ENCODE results near the gene ST6GALNAC3.

Gene ST6GALNAC3

DNA sequence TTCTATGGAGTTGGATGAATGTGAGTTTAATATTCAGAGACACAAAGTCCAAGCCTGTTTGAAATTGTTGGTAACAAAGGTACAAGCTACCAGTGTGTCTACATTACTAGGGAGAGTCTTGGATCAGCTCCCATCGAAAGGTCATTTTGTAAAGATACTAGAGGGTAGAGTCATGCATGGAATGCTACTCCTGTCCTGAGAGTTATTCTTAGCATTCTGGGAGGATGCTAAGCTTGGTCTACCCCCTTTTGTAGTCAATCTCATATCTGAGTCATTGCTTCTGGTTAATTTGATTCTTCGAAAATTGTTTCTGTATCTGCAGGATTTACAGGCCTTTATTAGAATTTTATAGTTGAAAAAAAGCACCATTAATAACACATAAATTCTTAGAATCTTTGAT, 240.2 kb downstream of the ST6GALNAC3 start:
- ChIA-PET POLR2A (no interaction called here), CTCF (interaction anchor here (0.9 kb wide), 1 partner anchor 17 kb away, joined by 4 read pairs; no protein-coding TSS in a partner anchor)
- no peak overlapping the region for H3K4me3 ChIP-seq (ENCODE audit: low read depth, low read length)
- no peak for DNase-seq (ENCODE audit: low read depth, low spot score)
- TF ChIP-seq, protein P1, sequence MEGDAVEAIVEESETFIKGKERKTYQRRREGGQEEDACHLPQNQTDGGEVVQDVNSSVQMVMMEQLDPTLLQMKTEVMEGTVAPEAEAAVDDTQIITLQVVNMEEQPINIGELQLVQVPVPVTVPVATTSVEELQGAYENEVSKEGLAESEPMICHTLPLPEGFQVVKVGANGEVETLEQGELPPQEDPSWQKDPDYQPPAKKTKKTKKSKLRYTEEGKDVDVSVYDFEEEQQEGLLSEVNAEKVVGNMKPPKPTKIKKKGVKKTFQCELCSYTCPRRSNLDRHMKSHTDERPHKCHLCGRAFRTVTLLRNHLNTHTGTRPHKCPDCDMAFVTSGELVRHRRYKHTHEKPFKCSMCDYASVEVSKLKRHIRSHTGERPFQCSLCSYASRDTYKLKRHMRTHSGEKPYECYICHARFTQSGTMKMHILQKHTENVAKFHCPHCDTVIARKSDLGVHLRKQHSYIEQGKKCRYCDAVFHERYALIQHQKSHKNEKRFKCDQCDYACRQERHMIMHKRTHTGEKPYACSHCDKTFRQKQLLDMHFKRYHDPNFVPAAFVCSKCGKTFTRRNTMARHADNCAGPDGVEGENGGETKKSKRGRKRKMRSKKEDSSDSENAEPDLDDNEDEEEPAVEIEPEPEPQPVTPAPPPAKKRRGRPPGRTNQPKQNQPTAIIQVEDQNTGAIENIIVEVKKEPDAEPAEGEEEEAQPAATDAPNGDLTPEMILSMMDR (IDR thresholded peaks at IDR 0.05; ENCODE audit: insufficient read depth, low read length, missing control alignments): no peak

GRCh38 chr1:76317299-76317900, 242.9 kb downstream of the ST6GALNAC3 start:
- ChIA-PET POLR2A (interaction anchor here (0.6 kb wide), 1 partner anchor 49 kb away, joined by 4 read pairs; no protein-coding TSS in a partner anchor), CTCF (interaction anchor here (0.9 kb wide), 1 partner anchor 808 kb away, joined by 3 read pairs; no protein-coding TSS in a partner anchor)
- H3K4me3 ChIP-seq (ENCODE audit: low read depth, low read length): no peak overlapping the region
- TF ChIP-seq, protein P1 (IDR thresholded peaks at IDR 0.05; ENCODE audit: insufficient read depth, low read length, missing control alignments): no peak
- DNase-seq (ENCODE audit: low read depth, low spot score): no peak

DNA sequence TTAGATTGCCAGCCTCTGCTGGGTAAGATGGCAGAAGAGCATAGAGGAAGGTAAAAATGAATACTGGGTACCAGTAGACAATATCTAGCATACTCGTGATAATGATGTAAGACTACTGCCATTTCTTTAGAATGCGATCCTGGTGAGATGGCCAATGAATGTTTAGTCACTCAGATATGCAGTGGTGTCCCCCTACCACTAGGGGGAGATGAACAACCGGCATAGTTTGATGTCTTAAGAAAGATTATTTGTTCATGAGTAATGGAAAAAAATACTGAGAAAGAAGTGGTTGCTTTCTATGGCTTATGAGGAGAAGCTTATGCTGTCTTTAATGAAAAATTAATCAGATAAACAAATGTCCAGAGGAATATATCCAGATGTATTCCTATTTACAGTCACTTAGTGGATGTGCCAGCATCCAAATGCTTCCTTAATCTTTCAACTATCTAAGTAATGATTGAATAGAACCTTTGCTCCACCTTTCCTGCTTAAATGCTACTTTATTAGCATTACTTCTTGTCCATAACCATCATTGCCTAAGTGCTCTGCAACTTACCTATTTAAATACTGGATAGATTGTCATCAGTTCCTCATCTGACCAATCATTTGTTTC, 256.6 kb downstream of the ST6GALNAC3 start:
- CTCF ChIA-PET: interaction anchor here (0.6 to 2.9 kb wide), 17 partner anchors 9 to 816 kb away, joined by 3 to 17 read pairs (median 3); no protein-coding TSS in a partner anchor
- TF ChIP-seq, protein P1 (IDR thresholded peaks at IDR 0.05; ENCODE audit: insufficient read depth, low read length, missing control alignments): peak; percentile 81

GRCh38 chr1:76335882-76336281, 261.3 kb downstream of the ST6GALNAC3 start:
- POLR2A ChIA-PET: interaction anchor here (0.6 kb wide), 1 partner anchor 528 kb away, joined by 3 read pairs; no protein-coding TSS in a partner anchor
- TF ChIP-seq, protein P1 (IDR thresholded peaks at IDR 0.05; ENCODE audit: insufficient read depth, low read length, missing control alignments): no peak
- CTCF ChIA-PET: no interaction called here

More for the DNA sequence above, 256.6 kb downstream of the ST6GALNAC3 start:
- no peak overlapping the region for H3K4me3 ChIP-seq (ENCODE audit: low read depth, low read length)
- POLR2A ChIA-PET: no interaction called here
- peak; percentile 26 for DNase-seq (ENCODE audit: low read depth, low spot score)

DNA sequence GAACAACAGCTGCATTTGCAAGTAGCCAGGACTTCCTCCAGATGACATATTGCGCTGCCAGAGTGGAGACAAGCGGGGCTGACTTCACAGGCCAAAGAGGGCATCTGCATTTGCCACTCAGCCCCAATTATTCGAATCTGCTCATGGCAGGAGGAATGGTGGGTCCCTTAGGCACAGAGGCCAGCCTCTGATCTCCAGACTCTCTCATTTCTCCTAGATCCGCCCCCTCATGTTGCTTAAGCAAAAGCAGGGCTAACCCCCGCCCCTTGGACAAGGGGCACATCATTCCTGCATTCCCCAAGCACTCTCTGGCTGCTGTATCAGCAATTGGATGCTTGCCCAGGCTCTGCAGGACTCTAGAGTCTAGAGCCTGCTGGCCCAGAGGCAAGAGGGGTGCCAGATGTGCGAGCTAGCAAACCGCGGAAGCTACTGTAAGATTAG, 262.4 kb downstream of the ST6GALNAC3 start:
- TF ChIP-seq, protein P1 (IDR thresholded peaks at IDR 0.05; ENCODE audit: insufficient read depth, low read length, missing control alignments): no peak
- ChIA-PET POLR2A (no interaction called here), CTCF (no interaction called here)
- no peak overlapping the region for H3K4me3 ChIP-seq (ENCODE audit: low read depth, low read length)
- peak; percentile 67 for DNase-seq (ENCODE audit: low read depth, low spot score)

More at GRCh38 chr1:76335882-76336281, 261.3 kb downstream of the ST6GALNAC3 start:
- H3K4me3 ChIP-seq (ENCODE audit: low read depth, low read length): no peak overlapping the region
- no peak for DNase-seq (ENCODE audit: low read depth, low spot score)

- POLR2A ChIA-PET: no interaction called here
- TF ChIP-seq, protein P1 (IDR thresholded peaks at IDR 0.05; ENCODE audit: insufficient read depth, low read length, missing control alignments): no peak
- CTCF ChIA-PET: no interaction called here
- H3K4me3 ChIP-seq (ENCODE audit: low read depth, low read length): no peak overlapping the region
- DNase-seq (ENCODE audit: low read depth, low spot score): no peak
Measured at GRCh38 chr1:76337542-76338219, 263.1 kb downstream of the ST6GALNAC3 start.

Data from AG04449 (cell line).